SJCRH30 (cell line): Measurements from ENCODE around the gene SLC4A4. TPM values are rescaled to one million over a fixed set of nuclear protein-coding genes. Genes with fewer than 3 reads are reported as not detected.

Experiments used
- DNase-seq, 2 experiments: peaks; one replicate each; pipeline ENCODE4 v3.0.0-alpha.2; 2015 to 2020
- H3K27ac ChIP-seq: fragments of 250-450 bp; sonication (Bioruptor Pico); 2 replicates; pipeline ENCODE4 v1.5.1; 2020; ENCODE audit warnings: mild to moderate bottlenecking, moderate library complexity
- H3K27me3 ChIP-seq: fragments of 250-450 bp; sonication (Bioruptor Pico); 2 replicates; pipeline ENCODE4 v1.5.1; 2020; ENCODE audit warnings: mild to moderate bottlenecking, moderate library complexity
- H3K36me3 ChIP-seq: fragments of 250-450 bp; sonication (Bioruptor Pico); 2 replicates; pipeline ENCODE4 v1.5.1; 2020; ENCODE audit warnings: mild to moderate bottlenecking, moderate library complexity
- H3K4me1 ChIP-seq: fragments of 250-450 bp; sonication (Bioruptor Pico); 2 replicates; pipeline ENCODE4 v1.5.1; 2020; ENCODE audit warnings: mild to moderate bottlenecking, moderate library complexity
- H3K4me3 ChIP-seq: fragments of 250-450 bp; sonication (Bioruptor Pico); 2 replicates; pipeline ENCODE4 v1.5.1; 2020; ENCODE audit warnings: mild to moderate bottlenecking, moderate library complexity
- H3K9me3 ChIP-seq: fragments of 250-450 bp; sonication (Bioruptor Pico); replicated peaks from 2 replicates; pipeline ENCODE4 v1.5.1; 2020; ENCODE audit warnings: mild to moderate bottlenecking, moderate library complexity
- total RNA-seq: library from RNA; depleted of rRNA; stranded (reverse); fragments of >200 nt; shearing (Covaris generic); gene quantifications from 2 replicates; pipeline ENCODE4 v1.2.3, GENCODE V29; 2014

Gene SLC4A4
- total RNA-seq, 1 experiment from 2014 or later = 0.04 TPM

GRCh38 chr4:71616168-71616811 lies 277.5 kb downstream of the SLC4A4 start:
- Histone ChIP-seq H3K27me3 (no peaks in the 10 kb centered on the region), H3K9me3 (peaks cover under 1% of the 10 kb centered on the region; the same call in 1 of the 2 replicates), H3K36me3 (no peaks in the 10 kb centered on the region), H3K4me1 (no peaks in the 10 kb centered on the region), H3K4me3 (no peak overlapping the region), H3K27ac (no peak overlapping the region)
- no peak for DNase-seq
